Adrenal gland (tissue), 5 donors: Measurements from ENCODE around the gene RABL6.

Source experiments
- CTCF ChIP-seq, 6 experiments: fragments of 450-650 bp in 4 of 6; fragments of 200-600 bp in 2 of 6; sonication (generic) in 1 of 6; IDR thresholded peaks; 1 replicate in 5 of 6; 2 replicates in 1 of 6; pipeline versions ENCODE4 v1.5.1 to v1.8.0; 2016 to 2021; ENCODE audit warnings: antibody characterized with exemption in 6 of 6, mild to moderate bottlenecking in 2 of 6, moderate library complexity in 1 of 6
- POLR2A ChIP-seq, 2 donors: fragments of 450-650 bp; IDR thresholded peaks; one replicate each; pipeline ENCODE4 v1.6.1; 2017; ENCODE audit warnings: antibody characterized with exemption in 2 of 2, mild to moderate bottlenecking in 2 of 2, moderate library complexity in 1 of 2
- donor health status: DM: no; HTN: no; CAD: no.

DNA sequence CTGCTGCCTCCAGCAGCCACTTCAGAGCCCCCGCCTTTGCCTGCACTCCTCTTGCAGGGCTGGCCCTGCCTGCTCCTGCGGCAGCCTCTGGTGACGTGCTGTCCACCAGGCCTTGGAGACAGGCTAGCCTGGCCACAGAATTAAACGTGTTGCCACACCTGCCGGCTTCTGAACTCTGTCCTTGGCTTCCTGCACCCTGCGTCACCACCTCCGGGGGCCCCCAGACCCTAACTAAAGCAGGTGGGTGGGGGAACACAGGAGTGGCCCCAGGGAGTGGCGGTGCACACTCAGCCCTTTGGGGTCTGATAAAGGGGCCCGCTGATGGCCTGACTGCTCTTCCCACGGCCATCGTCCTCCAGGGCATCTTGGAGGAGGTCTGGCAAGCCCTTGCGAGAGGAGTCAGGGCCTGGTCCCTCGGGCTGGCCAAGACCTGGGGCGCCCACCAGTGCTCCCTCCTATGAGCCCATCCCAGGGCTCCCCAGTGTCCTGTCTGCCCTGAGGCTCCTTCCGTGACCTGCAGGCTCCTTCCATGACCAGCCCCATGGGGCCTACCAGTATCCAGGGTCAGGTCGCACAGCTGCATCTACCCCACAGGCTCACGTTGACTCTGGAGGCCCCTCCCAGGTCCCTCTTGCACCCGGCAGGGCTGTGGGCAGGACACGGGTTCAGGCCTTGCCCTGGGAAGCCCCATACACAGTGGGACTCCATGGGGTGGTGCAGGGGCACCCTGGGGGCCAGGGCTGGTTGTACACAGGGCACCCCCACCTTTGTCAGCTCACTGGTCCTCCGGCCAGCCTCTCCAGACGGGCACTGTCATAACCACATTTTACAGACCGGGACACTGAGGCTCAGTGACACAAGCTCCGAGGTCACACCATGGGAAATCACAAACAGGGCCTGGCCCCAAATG, 43.4 kb downstream of the RABL6 start:
- no peak for TF ChIP-seq CTCF (IDR thresholded peaks at IDR 0.05)
- TF ChIP-seq POLR2A (IDR thresholded peaks at IDR 0.05): no peak
